Progenitor cell of endocrine pancreas (in vitro differentiated cells): ENCODE measurements around the gene NPR2. TPM values are rescaled to one million over a fixed set of nuclear protein-coding genes. Genes with fewer than 3 reads are reported as not detected.

Source experiments
- DNase-seq: peaks from one replicate; pipeline ENCODE4 v3.0.0; 2021; ENCODE audit warnings: low spot score; ENCODE audit not compliant: unreplicated experiment
- H3K27ac Mint-ChIP-seq: 2 replicates; pipeline ENCODE4 v1.8.0; 2021; ENCODE audit warnings: mild to moderate bottlenecking, moderate library complexity, mixed read lengths
- H3K27me3 Mint-ChIP-seq: 2 replicates; pipeline ENCODE4 v1.8.0; 2021; ENCODE audit warnings: mixed read lengths
- H3K36me3 Mint-ChIP-seq: 2 replicates; pipeline ENCODE4 v1.8.0; 2022; ENCODE audit warnings: mixed read lengths; ENCODE audit not compliant: insufficient read depth
- H3K4me1 Mint-ChIP-seq: 2 replicates; pipeline ENCODE4 v1.8.0; 2021; ENCODE audit warnings: low read depth, mixed read lengths
- H3K4me3 Mint-ChIP-seq: 2 replicates; pipeline ENCODE4 v1.8.0; 2021; ENCODE audit warnings: low read depth, mild to moderate bottlenecking, moderate library complexity, mixed read lengths
- H3K9me3 Mint-ChIP-seq: 2 replicates; pipeline ENCODE4 v1.8.0; 2021; ENCODE audit warnings: low read depth, mixed read lengths
- total RNA-seq: library from RNA; stranded (reverse); gene quantifications from 2 replicates; pipeline ENCODE4 v1.2.1, GENCODE V29; 2021
- TF ChIP-seq, protein P1 (sequence below): fragments of 200-600 bp; sonication (generic); IDR thresholded peaks from one replicate; pipeline ENCODE4 v1.5.0; 2021; ENCODE audit warnings: antibody characterized with exemption, mild to moderate bottlenecking; ENCODE audit not compliant: unreplicated experiment

Gene NPR2
- total RNA-seq, 1 donor from 2014 or later = 23.4 TPM

DNA sequence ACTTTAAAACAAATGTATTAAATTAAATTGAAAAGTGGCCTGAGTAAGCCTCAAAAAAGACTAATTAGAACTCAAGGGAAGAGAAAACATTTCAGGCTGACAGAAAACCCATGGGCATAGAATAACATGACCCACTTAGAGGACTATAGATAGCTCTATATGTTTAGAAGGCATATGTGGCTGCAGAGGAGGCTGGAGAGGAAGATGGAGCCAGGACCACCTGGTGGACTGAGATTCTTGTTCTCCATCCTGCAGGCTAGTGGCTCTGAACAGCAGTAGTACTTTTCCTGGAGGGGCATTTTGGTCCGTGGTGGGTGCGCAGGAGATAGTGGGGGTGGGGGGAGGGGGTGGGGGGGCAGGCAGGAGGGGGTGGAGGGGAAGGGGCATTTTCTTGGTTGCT is 10.3 kb upstream of the NPR2 start:
- no peak overlapping the region for H3K4me3 Mint-ChIP-seq
- no peak overlapping the region for H3K27ac Mint-ChIP-seq
- H3K4me1 Mint-ChIP-seq = peaks cover 6% of the 10 kb centered on the region
- H3K9me3 Mint-ChIP-seq = no peaks in the 10 kb centered on the region
- TF ChIP-seq, protein P1, sequence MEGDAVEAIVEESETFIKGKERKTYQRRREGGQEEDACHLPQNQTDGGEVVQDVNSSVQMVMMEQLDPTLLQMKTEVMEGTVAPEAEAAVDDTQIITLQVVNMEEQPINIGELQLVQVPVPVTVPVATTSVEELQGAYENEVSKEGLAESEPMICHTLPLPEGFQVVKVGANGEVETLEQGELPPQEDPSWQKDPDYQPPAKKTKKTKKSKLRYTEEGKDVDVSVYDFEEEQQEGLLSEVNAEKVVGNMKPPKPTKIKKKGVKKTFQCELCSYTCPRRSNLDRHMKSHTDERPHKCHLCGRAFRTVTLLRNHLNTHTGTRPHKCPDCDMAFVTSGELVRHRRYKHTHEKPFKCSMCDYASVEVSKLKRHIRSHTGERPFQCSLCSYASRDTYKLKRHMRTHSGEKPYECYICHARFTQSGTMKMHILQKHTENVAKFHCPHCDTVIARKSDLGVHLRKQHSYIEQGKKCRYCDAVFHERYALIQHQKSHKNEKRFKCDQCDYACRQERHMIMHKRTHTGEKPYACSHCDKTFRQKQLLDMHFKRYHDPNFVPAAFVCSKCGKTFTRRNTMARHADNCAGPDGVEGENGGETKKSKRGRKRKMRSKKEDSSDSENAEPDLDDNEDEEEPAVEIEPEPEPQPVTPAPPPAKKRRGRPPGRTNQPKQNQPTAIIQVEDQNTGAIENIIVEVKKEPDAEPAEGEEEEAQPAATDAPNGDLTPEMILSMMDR = no peak
- H3K36me3 Mint-ChIP-seq = peaks cover 14% of the 10 kb centered on the region
- DNase-seq = no peak
- H3K27me3 Mint-ChIP-seq = no peaks in the 10 kb centered on the region

DNA sequence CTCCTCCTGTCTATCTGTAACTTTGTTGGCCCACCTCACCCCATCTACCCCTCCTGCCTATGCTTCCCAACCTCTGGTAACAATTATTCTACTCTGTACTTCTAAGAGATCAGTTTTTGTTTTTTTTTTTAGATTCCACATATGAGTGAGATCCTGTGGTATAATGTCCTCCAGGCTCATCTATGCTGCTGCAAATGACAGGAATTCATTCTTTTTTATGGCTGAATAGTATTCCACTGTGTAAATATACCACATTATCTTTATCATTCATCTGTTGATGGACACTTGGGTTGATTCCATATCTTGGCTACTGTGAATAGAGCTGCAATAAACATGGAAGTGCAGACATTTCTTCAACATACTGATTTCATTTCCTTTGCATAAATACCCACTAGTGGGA is 8.0 kb upstream of the NPR2 start:
- H3K4me3 Mint-ChIP-seq = no peak overlapping the region
- H3K27me3 Mint-ChIP-seq = no peaks in the 10 kb centered on the region
- TF ChIP-seq, protein P1 = no peak
- H3K27ac Mint-ChIP-seq = no peak overlapping the region
- peaks cover 14% of the 10 kb centered on the region for H3K36me3 Mint-ChIP-seq
- peaks cover 5% of the 10 kb centered on the region for H3K4me1 Mint-ChIP-seq
- H3K9me3 Mint-ChIP-seq = no peaks in the 10 kb centered on the region
- no peak for DNase-seq

DNA sequence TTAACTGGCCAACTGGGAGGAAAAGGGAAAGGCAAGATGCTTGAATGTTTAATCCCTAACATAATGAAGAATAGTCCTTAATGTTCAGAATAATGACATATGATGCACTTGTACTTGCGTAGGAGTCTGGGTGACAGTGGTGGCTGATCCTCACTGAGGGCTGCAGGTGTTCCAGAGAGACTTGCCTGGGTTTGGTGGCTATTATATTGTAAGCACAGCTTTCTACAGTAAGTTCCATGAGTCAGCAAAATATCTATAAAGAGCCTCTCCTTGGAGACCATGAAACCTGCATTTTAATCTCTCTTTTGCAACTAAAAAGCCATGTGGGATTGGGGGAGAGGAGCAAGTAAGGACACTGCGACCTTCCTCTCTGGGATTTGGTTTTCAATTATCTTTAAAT is 1.9 kb upstream of the NPR2 start:
- Mint-ChIP-seq H3K27ac (no peak overlapping the region), H3K27me3 (peaks cover 3% of the 10 kb centered on the region), H3K36me3 (peaks cover 7% of the 10 kb centered on the region), H3K9me3 (no peaks in the 10 kb centered on the region), H3K4me1 (peaks cover 8% of the 10 kb centered on the region), H3K4me3 (no peak overlapping the region)
- DNase-seq = no peak
- TF ChIP-seq, protein P1 = no peak

DNA sequence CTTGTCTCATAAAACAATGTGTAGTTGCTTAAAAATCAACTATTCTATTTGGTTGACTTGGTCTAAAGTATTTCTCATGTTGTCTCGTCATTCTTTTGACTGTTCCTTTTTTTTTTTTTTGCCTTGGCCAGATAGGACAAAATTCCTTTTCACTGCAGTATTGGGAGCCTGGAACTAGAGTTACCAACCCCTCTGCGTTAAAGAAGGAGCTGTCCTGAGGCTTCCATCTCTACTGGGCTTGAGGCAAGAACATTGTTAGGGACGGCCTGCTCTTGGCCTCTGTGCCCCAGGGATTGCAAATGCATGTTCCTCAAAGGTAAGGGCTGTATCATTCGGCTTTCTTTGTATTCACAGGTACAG is 1.4 kb upstream of the NPR2 start:
- no peak for DNase-seq
- Mint-ChIP-seq H3K27me3 (peaks cover 3% of the 10 kb centered on the region), H3K9me3 (no peaks in the 10 kb centered on the region), H3K27ac (peak overlapping the region; percentile 70), H3K4me1 (peaks cover 8% of the 10 kb centered on the region), H3K36me3 (peaks cover 6% of the 10 kb centered on the region), H3K4me3 (no peak overlapping the region)
- TF ChIP-seq, protein P1 = no peak

DNA sequence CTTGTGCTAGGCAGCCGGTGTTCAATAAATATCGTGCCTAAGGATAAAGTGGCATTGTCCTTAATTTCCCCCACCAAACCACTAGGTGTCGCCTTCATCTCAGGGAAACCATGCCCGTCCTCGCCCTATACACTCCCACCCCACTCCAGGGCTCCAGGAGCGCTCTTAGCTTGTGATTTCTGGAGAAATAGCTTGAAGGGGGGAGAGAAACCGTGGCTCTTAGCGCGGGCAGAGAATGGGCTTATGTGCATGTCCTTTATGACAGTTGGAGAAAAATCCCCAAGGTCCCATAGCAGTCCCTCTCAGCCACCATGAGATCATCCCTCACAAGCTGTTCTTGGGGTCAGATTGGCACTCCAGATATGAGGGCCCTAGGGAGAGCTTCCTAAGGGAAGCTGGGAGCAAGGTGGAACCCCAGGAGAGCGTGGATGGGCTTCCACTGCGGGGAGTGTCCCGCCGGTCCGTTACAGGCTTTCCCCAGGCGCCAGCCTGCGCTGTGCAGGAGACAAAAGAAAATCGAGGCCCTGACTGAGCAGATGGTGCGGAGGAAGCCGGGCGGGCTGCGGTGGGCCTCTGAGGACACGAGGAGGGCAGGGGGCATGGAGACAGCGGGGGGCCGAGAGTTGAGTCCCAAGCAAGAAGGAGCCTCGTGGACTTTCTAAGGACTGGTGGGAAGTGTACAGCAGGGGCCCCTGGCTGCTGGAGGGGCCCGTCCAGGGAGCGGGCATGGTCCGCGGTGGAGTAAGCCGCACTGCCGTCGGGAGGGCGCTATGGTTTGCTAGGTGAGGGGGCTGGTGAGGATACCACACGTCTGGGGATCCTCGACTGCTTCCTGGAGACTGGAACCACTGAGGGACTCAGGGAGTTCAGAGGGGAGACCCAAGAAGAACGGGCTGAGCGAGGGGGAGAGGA is 750 bp upstream of the NPR2 start:
- H3K36me3 Mint-ChIP-seq = peaks cover 5% of the 10 kb centered on the region
- TF ChIP-seq, protein P1 = peak; percentile 87
- peaks cover 3% of the 10 kb centered on the region for H3K27me3 Mint-ChIP-seq
- H3K27ac Mint-ChIP-seq = peak overlapping the region; percentile 70
- H3K4me1 Mint-ChIP-seq = peaks cover 8% of the 10 kb centered on the region
- DNase-seq = peak; percentile 50
- no peaks in the 10 kb centered on the region for H3K9me3 Mint-ChIP-seq
- H3K4me3 Mint-ChIP-seq = peak overlapping the region; percentile 67
